SK-N-SH (cell line): ENCODE data around the gene NAALADL2.

ENCODE experiments used
- CTCF ChIP-seq: fragments of 200-600 bp; sonication (generic); IDR thresholded peaks from 2 replicates; pipeline ENCODE4 v1.6.1; 2017; ENCODE audit warnings: antibody characterized with exemption, mild to moderate bottlenecking, moderate library complexity
- FOSL2 ChIP-seq: IDR thresholded peaks from 2 replicates; pipeline ENCODE4 v1.4.0; 2012; ENCODE audit warnings: low read depth, mild to moderate bottlenecking, moderate library complexity, borderline replicate concordance
- NFIC ChIP-seq: IDR thresholded peaks from 2 replicates; pipeline ENCODE4 v1.4.0; 2012; ENCODE audit warnings: borderline replicate concordance
- RAD21 ChIP-seq: IDR thresholded peaks from 2 replicates; pipeline ENCODE4 v1.6.1; 2012; ENCODE audit warnings: mild to moderate bottlenecking, low read length
- RFX5 ChIP-seq: IDR thresholded peaks from 2 replicates; pipeline ENCODE4 v1.6.1; 2012; ENCODE audit warnings: mild to moderate bottlenecking, improper control_type of control experiment, low read length
- USF1 ChIP-seq: IDR thresholded peaks from 2 replicates; pipeline ENCODE4 v1.4.0; 2012; ENCODE audit warnings: low read depth, borderline replicate concordance
- YY1 ChIP-seq: IDR thresholded peaks from 2 replicates; pipeline ENCODE4 v1.4.0; 2012; ENCODE audit warnings: low read depth, mild to moderate bottlenecking
- TF ChIP-seq, protein P1 (sequence below): IDR thresholded peaks from 2 replicates; pipeline ENCODE4 v1.4.0; 2012; ENCODE audit warnings: low read depth

GRCh38 chr3:175009295-175009694 lies 150.2 kb downstream of the NAALADL2 start:
- TF ChIP-seq FOSL2 (no peak), NFIC (no peak), RAD21 (no peak), YY1 (no peak), CTCF (no peak), USF1 (no peak), RFX5 (no peak)
- TF ChIP-seq, protein P1, sequence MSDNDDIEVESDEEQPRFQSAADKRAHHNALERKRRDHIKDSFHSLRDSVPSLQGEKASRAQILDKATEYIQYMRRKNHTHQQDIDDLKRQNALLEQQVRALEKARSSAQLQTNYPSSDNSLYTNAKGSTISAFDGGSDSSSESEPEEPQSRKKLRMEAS, result no peak
